ENCODE results near the gene CST11.

Gene CST11

DNA sequence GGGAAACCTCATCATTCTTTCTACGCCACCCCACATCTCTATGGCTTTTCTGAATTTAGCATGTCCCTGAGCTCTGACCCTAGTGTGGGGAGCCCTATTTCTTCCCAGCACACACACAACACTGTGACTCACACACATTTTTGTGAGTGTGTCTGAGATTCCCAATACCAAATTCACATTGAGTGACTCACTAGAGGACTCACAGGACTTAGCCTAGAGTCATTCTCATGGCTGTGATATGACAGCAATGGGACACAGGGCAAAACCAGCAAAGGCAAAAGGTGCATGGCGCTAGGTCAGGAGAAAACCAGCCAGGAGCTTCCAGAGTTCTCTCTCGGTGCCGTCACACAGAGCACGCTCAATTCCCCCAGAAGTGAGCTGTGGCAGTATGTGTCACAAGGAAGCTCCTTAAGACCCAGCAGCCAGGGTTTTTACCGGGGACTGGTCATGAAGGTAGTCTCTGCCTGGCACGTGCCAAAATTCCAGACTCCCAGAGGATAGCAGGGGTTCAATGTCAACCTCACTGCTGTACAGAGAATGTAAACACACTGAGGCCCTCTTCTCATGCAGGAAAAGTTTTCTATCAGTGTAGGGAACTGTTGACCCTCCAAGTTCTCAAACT, 7.0 kb downstream of the CST11 start:
- Histone ChIP-seq H3K4me3 (ENCODE audit: low read length) (no peak overlapping the region), H3K27ac (ENCODE audit: low read length) (no peak overlapping the region), H3K27me3 (ENCODE audit: low read depth, low read length) (peaks cover 6% of the 10 kb centered on the region; the same call in 1 of the 2 replicates), H2AFZ (ENCODE audit: low read depth, low read length) (no peak overlapping the region), H3K4me1 (ENCODE audit: low read length) (peaks cover 10% of the 10 kb centered on the region), H3K79me2 (ENCODE audit: low read length) (no peaks in the 10 kb centered on the region), H3K4me2 (ENCODE audit: low read length) (no peak overlapping the region), H4K20me1 (ENCODE audit: insufficient read depth, low read length) (no peaks in the 10 kb centered on the region), H3K9me3 (ENCODE audit: insufficient read depth, low read length) (no peaks in the 10 kb centered on the region), H3K36me3 (replicated peaks; ENCODE audit: low read depth, low read length) (no peaks in the 10 kb centered on the region), H3K9ac (ENCODE audit: low read length) (no peak overlapping the region)
- TF ChIP-seq, protein P1, sequence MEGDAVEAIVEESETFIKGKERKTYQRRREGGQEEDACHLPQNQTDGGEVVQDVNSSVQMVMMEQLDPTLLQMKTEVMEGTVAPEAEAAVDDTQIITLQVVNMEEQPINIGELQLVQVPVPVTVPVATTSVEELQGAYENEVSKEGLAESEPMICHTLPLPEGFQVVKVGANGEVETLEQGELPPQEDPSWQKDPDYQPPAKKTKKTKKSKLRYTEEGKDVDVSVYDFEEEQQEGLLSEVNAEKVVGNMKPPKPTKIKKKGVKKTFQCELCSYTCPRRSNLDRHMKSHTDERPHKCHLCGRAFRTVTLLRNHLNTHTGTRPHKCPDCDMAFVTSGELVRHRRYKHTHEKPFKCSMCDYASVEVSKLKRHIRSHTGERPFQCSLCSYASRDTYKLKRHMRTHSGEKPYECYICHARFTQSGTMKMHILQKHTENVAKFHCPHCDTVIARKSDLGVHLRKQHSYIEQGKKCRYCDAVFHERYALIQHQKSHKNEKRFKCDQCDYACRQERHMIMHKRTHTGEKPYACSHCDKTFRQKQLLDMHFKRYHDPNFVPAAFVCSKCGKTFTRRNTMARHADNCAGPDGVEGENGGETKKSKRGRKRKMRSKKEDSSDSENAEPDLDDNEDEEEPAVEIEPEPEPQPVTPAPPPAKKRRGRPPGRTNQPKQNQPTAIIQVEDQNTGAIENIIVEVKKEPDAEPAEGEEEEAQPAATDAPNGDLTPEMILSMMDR (IDR thresholded peaks at IDR 0.05; ENCODE audit: low read depth, low read length) = no peak

DNA sequence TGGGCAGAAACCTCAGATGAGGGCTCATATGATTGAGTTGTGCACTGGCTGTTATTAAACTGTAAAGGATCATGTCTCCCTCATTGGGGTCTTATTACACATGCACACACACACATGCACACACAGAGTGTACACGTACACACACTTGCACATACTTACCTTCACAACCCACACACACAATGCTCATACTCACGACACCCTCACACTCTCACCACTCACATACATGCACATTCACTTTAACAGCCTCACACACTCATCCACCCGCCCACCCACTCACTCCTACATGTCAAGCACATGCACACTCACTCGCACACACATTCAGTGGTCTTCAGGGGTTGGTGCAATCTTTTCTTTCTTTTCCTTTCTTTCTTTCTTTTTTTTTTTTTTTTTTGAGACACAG, 7.8 kb downstream of the CST11 start:
- H3K36me3 ChIP-seq (replicated peaks; ENCODE audit: low read depth, low read length) = no peaks in the 10 kb centered on the region
- H3K9me3 ChIP-seq (ENCODE audit: insufficient read depth, low read length) = no peaks in the 10 kb centered on the region
- H3K4me1 ChIP-seq (ENCODE audit: low read length) = peaks cover 9% of the 10 kb centered on the region
- no peak overlapping the region for H3K4me2 ChIP-seq (ENCODE audit: low read length)
- H3K4me3 ChIP-seq (ENCODE audit: low read length) = no peak overlapping the region
- no peak overlapping the region for H2AFZ ChIP-seq (ENCODE audit: low read depth, low read length)
- H3K27ac ChIP-seq (ENCODE audit: low read length) = no peak overlapping the region
- TF ChIP-seq, protein P1 (IDR thresholded peaks at IDR 0.05; ENCODE audit: low read depth, low read length) = no peak
- no peak for TF ChIP-seq EZH2phosphoT487 (IDR thresholded peaks at IDR 0.05; ENCODE audit: low read depth)
- peaks cover 13% of the 10 kb centered on the region for H3K27me3 ChIP-seq (ENCODE audit: low read depth, low read length)
- no peak overlapping the region for H3K9ac ChIP-seq (ENCODE audit: low read length)
- H4K20me1 ChIP-seq (ENCODE audit: insufficient read depth, low read length) = no peaks in the 10 kb centered on the region
- H3K79me2 ChIP-seq (ENCODE audit: low read length) = no peaks in the 10 kb centered on the region

DNA sequence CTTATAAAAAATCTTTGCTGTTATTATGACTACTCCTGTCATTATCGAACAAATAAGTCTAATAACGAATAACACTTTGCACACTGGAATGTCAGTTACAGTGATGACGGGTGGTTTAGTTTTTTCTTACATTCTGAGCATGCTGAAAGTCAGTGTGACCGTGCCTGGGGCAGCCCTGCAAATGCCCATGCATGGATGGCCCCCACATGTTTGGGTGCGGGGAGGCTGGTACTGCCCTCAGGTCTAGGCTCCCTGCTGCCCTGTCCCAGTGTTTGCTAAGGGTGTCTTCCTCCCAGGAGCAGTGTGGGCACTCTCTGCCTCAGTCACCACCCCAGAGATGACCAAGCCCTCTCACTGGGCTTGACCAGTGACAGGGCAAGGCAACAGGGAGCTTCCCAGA, 10.2 kb downstream of the CST11 start:
- H3K4me2 ChIP-seq (ENCODE audit: low read length) = no peak overlapping the region
- no peak for TF ChIP-seq EZH2phosphoT487 (IDR thresholded peaks at IDR 0.05; ENCODE audit: low read depth)
- TF ChIP-seq, protein P1 (IDR thresholded peaks at IDR 0.05; ENCODE audit: low read depth, low read length) = no peak
- no peak overlapping the region for H3K4me3 ChIP-seq (ENCODE audit: low read length)
- H3K79me2 ChIP-seq (ENCODE audit: low read length) = no peaks in the 10 kb centered on the region
- peaks cover 13% of the 10 kb centered on the region for H3K27me3 ChIP-seq (ENCODE audit: low read depth, low read length)
- no peaks in the 10 kb centered on the region for H3K9me3 ChIP-seq (ENCODE audit: insufficient read depth, low read length)
- H4K20me1 ChIP-seq (ENCODE audit: insufficient read depth, low read length) = no peaks in the 10 kb centered on the region
- H3K4me1 ChIP-seq (ENCODE audit: low read length) = no peaks in the 10 kb centered on the region; the same call in 1 of the 2 replicates
- H3K27ac ChIP-seq (ENCODE audit: low read length) = no peak overlapping the region
- H3K9ac ChIP-seq (ENCODE audit: low read length) = no peak overlapping the region
- H3K36me3 ChIP-seq (replicated peaks; ENCODE audit: low read depth, low read length) = no peaks in the 10 kb centered on the region
- H2AFZ ChIP-seq (ENCODE audit: low read depth, low read length) = no peak overlapping the region

DNA sequence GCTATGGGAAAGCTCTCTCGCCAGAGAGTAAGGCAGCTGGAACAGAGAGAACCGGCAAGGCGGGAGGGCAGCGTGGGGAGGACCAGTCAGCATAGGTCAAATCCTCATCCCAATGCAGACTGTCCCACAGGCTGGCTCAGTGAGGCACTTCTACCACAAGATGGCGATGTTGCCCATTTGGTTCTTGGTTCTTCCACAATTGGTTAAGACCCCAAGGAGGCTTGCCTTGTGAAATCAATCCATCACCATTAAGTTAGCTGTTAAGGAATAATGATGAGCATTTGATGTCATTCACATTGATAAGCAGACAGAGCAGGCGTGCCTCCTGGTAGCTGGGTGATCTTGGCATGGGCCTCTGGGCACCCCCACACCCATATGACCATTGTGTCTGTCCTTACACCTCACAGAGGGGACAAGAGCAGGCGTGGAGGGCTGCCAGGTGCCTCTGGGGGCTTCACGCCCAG, 10.8 kb downstream of the CST11 start:
- no peaks in the 10 kb centered on the region for H3K36me3 ChIP-seq (replicated peaks; ENCODE audit: low read depth, low read length)

More for the DNA sequence above, 10.8 kb downstream of the CST11 start:
- H3K4me2 ChIP-seq (ENCODE audit: low read length) = peak overlapping the region; percentile 48
- H3K9me3 ChIP-seq (ENCODE audit: insufficient read depth, low read length) = no peaks in the 10 kb centered on the region
- H3K9ac ChIP-seq (ENCODE audit: low read length) = no peak overlapping the region
- H2AFZ ChIP-seq (ENCODE audit: low read depth, low read length) = peak overlapping the region; percentile 78; the same call in 1 of the 2 replicates
- no peak overlapping the region for H3K4me3 ChIP-seq (ENCODE audit: low read length)
- peaks cover 13% of the 10 kb centered on the region for H3K27me3 ChIP-seq (ENCODE audit: low read depth, low read length)
- H3K79me2 ChIP-seq (ENCODE audit: low read length) = no peaks in the 10 kb centered on the region
- TF ChIP-seq EZH2phosphoT487 (IDR thresholded peaks at IDR 0.05; ENCODE audit: low read depth) = no peak
- TF ChIP-seq, protein P1 (IDR thresholded peaks at IDR 0.05; ENCODE audit: low read depth, low read length) = peak; percentile 95
- no peaks in the 10 kb centered on the region; the same call in 1 of the 2 replicates for H3K4me1 ChIP-seq (ENCODE audit: low read length)
- no peak overlapping the region for H3K27ac ChIP-seq (ENCODE audit: low read length)
- no peaks in the 10 kb centered on the region for H4K20me1 ChIP-seq (ENCODE audit: insufficient read depth, low read length)
